HEK293 (cell line): ENCODE measurements around the gene RP2.

Source experiments
- KLF9 ChIP-seq: fragments of 450-650 bp; formaldehyde crosslinking; IDR thresholded peaks from 2 replicates; pipeline ENCODE4 v1.5.1; 2016; ENCODE audit warnings: missing biosample characterization, missing genetic modification characterization, low read depth
- PRDM1 ChIP-seq: fragments of 450-650 bp; formaldehyde crosslinking; IDR thresholded peaks from 2 replicates; pipeline ENCODE4; 2016; ENCODE audit warnings: missing biosample characterization, missing genetic modification characterization
- YY1 ChIP-seq: fragments of 450-650 bp; formaldehyde crosslinking; IDR thresholded peaks from 2 replicates; pipeline ENCODE4 v1.5.1; 2018; ENCODE audit warnings: missing biosample characterization, missing genetic modification characterization
- ZFP41 ChIP-seq: fragments of 450-650 bp; formaldehyde crosslinking; IDR thresholded peaks from 2 replicates; pipeline ENCODE4 v1.5.1; 2016; ENCODE audit warnings: missing biosample characterization, missing genetic modification characterization, borderline replicate concordance
- ZNF354C ChIP-seq: fragments of 450-650 bp; formaldehyde crosslinking; IDR thresholded peaks from 2 replicates; pipeline ENCODE4 v1.5.1; 2016; ENCODE audit warnings: missing biosample characterization, missing genetic modification characterization, low read depth, borderline replicate concordance
- ZNF473 ChIP-seq: fragments of 450-650 bp; formaldehyde crosslinking; IDR thresholded peaks from 2 replicates; pipeline ENCODE4 v1.5.1; 2017; ENCODE audit warnings: missing biosample characterization, missing genetic modification characterization
- ZNF501 ChIP-seq: fragments of 450-650 bp; formaldehyde crosslinking; IDR thresholded peaks from 2 replicates; pipeline ENCODE4 v1.5.1; 2016; ENCODE audit warnings: missing biosample characterization, missing genetic modification characterization
- ZNF629 ChIP-seq: fragments of 450-650 bp; formaldehyde crosslinking; IDR thresholded peaks from 2 replicates; pipeline ENCODE4 v1.5.1; 2017; ENCODE audit warnings: missing biosample characterization, missing genetic modification characterization
- ZNF777 ChIP-seq: fragments of 450-650 bp; formaldehyde crosslinking; IDR thresholded peaks from 2 replicates; pipeline ENCODE4 v1.5.1; 2017; ENCODE audit warnings: missing biosample characterization, missing genetic modification characterization, borderline replicate concordance
- TF ChIP-seq, protein P1 (sequence below): fragments of 450-650 bp; formaldehyde crosslinking; IDR thresholded peaks from 2 replicates; pipeline ENCODE4 v1.5.1; 2016; ENCODE audit warnings: missing biosample characterization, missing genetic modification characterization
- TF ChIP-seq, protein P2 (sequence below): fragments of 450-650 bp; formaldehyde crosslinking; IDR thresholded peaks from 2 replicates; pipeline ENCODE4 v1.5.1; 2016; ENCODE audit warnings: missing biosample characterization, missing genetic modification characterization
- TF ChIP-seq, protein P3 (sequence below): fragments of 450-650 bp; formaldehyde crosslinking; IDR thresholded peaks from 2 replicates; pipeline ENCODE4 v1.5.1; 2017; ENCODE audit warnings: missing biosample characterization, missing genetic modification characterization
- TF ChIP-seq, protein P4 (sequence below): fragments of 450-650 bp; formaldehyde crosslinking; IDR thresholded peaks from 2 replicates; pipeline ENCODE4 v1.5.1; 2016; ENCODE audit warnings: missing biosample characterization, missing genetic modification characterization

DNA sequence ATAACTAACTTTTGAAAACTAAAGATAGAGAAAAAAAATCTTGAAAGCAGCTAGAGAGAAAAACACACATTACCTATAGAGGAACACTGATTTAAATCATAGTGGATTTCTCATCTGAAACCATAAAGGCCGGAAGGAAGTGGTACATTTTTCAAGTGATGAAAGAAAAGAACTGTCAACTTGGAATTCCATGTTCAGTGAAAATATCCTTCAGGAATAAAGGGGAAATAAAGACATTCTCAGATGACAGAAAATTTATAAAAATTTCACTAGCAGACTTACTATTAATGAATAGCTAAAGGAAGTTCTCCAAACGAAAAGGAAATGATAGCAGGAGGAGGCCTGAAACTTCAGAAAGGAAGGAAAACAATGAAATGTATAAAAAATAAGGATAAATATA, 67.8 kb downstream of the RP2 start:
- TF ChIP-seq, protein P1, sequence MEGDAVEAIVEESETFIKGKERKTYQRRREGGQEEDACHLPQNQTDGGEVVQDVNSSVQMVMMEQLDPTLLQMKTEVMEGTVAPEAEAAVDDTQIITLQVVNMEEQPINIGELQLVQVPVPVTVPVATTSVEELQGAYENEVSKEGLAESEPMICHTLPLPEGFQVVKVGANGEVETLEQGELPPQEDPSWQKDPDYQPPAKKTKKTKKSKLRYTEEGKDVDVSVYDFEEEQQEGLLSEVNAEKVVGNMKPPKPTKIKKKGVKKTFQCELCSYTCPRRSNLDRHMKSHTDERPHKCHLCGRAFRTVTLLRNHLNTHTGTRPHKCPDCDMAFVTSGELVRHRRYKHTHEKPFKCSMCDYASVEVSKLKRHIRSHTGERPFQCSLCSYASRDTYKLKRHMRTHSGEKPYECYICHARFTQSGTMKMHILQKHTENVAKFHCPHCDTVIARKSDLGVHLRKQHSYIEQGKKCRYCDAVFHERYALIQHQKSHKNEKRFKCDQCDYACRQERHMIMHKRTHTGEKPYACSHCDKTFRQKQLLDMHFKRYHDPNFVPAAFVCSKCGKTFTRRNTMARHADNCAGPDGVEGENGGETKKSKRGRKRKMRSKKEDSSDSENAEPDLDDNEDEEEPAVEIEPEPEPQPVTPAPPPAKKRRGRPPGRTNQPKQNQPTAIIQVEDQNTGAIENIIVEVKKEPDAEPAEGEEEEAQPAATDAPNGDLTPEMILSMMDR (tag by site-specific recombination): no peak
- TF ChIP-seq ZNF354C (no peak), YY1 (tag by site-specific recombination) (no peak), ZNF629 (tag by site-specific recombination) (no peak), PRDM1 (no peak), ZNF473 (tag by site-specific recombination) (no peak), ZNF501 (tag by site-specific recombination) (no peak), ZNF777 (no peak), KLF9 (tag by site-specific recombination) (no peak), ZFP41 (tag by site-specific recombination) (no peak)
- TF ChIP-seq, protein P2, sequence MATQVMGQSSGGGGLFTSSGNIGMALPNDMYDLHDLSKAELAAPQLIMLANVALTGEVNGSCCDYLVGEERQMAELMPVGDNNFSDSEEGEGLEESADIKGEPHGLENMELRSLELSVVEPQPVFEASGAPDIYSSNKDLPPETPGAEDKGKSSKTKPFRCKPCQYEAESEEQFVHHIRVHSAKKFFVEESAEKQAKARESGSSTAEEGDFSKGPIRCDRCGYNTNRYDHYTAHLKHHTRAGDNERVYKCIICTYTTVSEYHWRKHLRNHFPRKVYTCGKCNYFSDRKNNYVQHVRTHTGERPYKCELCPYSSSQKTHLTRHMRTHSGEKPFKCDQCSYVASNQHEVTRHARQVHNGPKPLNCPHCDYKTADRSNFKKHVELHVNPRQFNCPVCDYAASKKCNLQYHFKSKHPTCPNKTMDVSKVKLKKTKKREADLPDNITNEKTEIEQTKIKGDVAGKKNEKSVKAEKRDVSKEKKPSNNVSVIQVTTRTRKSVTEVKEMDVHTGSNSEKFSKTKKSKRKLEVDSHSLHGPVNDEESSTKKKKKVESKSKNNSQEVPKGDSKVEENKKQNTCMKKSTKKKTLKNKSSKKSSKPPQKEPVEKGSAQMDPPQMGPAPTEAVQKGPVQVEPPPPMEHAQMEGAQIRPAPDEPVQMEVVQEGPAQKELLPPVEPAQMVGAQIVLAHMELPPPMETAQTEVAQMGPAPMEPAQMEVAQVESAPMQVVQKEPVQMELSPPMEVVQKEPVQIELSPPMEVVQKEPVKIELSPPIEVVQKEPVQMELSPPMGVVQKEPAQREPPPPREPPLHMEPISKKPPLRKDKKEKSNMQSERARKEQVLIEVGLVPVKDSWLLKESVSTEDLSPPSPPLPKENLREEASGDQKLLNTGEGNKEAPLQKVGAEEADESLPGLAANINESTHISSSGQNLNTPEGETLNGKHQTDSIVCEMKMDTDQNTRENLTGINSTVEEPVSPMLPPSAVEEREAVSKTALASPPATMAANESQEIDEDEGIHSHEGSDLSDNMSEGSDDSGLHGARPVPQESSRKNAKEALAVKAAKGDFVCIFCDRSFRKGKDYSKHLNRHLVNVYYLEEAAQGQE (tag by site-specific recombination): no peak
- TF ChIP-seq, protein P3, sequence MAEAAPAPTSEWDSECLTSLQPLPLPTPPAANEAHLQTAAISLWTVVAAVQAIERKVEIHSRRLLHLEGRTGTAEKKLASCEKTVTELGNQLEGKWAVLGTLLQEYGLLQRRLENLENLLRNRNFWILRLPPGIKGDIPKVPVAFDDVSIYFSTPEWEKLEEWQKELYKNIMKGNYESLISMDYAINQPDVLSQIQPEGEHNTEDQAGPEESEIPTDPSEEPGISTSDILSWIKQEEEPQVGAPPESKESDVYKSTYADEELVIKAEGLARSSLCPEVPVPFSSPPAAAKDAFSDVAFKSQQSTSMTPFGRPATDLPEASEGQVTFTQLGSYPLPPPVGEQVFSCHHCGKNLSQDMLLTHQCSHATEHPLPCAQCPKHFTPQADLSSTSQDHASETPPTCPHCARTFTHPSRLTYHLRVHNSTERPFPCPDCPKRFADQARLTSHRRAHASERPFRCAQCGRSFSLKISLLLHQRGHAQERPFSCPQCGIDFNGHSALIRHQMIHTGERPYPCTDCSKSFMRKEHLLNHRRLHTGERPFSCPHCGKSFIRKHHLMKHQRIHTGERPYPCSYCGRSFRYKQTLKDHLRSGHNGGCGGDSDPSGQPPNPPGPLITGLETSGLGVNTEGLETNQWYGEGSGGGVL: no peak
- TF ChIP-seq, protein P4, sequence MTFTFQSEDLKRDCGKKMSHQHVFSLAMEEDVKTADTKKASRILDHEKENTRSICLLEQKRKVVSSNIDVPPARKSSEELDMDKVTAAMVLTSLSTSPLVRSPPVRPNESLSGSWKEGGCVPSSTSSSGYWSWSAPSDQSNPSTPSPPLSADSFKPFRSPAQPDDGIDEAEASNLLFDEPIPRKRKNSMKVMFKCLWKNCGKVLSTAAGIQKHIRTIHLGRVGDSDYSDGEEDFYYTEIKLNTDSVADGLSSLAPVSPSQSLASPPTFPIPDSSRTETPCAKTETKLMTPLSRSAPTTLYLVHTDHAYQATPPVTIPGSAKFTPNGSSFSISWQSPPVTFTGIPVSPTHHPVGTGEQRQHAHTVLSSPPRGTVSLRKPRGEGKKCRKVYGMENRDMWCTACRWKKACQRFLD: no peak
